ENCODE measurements around the gene LMX1B.
"Not testable (repeated sequence)": the region's sequence is repeated elsewhere in the genome, so short reads cannot be mapped to it uniquely, and the experiment has no call there.

Gene LMX1B

DNA sequence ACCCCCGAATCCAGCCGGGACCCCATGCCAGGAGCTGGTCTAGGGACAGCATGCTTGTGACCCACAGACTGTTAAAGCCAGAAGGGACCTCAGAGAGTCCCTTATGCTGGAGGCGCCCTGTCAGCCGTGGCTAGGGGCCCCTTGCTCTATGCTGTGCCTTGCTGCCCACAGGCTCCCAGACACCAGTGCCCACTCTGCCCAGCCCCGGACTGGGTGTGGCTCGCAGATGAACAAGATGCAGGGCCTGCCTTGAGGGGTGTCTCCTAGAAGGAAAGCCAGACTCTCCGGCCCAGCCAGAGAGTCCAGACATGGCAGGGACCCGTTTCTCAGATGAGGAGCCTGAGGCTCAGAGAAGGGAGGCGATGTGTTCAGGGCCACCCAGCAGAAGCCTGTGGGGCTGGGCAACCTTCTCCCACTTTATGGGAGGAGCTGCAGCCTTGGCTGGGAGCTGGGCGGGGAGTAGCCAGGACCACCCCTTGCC, 85.7 kb downstream of the LMX1B start:
- no peak for FAIRE-seq

DNA sequence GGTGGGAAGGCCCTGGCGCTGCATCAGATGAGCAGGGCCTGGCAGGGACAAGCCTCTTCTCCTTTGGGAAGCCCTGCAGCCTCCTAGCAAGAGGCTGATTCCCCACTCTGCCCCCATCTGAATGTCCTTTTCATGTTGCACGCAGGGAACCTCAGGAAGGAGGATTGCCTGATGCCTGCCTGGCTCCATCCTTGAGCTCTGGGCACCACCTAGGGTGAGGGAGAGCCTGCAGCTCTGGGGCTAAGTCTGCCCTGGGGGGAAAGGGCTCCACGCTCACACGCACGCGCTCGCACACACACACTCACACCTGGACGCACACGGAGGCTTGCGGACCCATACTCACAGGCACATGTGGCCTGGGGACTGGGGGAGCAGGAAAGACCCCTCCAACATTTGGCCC, 86.6 kb downstream of the LMX1B start:
- no peak for FAIRE-seq

GRCh38 chr9:126700903-126701812, 87.4 kb downstream of the LMX1B start:
- no peak for FAIRE-seq

- FAIRE-seq = no peak
Measured at GRCh38 chr9:126701813-126702140, 88.0 kb downstream of the LMX1B start.

DNA sequence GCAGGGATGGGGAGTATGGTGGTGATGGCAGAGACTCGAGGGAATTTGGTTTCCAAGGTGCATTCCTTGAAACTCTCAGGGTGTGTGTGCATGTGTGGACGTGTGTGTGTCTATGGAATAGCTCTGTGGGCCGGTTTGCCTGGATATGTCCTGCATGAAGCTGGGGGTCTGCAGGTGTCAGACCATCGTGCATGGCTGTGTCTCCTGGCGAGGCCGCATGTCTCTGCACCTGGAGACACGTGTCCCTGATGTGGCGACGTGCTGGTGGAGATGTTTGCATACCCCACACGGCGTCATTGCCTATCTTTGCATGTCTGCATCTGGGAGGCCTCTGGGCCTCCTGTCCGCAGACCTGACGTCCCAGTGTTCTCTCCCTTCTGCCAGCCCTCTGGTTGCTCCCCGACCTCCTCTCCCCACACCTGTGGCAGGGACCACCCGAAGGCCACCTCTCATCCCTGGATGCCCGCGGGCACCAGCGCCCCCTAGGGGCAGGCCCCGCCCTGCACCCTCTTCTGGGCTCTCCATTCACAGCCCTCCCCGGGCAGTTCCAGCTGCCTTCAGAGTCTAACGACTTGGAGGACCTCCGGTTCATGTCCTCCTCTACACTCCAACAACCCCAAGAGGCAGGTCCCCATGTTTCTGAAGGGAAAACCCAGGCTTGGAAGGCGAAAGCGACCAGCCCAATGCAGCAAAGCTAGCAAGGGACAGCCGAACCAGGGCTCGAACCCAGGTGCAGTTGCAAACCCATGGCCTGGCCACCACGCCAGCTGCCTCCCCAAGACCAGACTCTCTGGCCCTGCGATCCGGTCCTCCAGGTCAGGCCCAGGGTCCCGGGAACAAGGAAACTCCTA, 88.6 kb downstream of the LMX1B start:
- FAIRE-seq = no peak

DNA sequence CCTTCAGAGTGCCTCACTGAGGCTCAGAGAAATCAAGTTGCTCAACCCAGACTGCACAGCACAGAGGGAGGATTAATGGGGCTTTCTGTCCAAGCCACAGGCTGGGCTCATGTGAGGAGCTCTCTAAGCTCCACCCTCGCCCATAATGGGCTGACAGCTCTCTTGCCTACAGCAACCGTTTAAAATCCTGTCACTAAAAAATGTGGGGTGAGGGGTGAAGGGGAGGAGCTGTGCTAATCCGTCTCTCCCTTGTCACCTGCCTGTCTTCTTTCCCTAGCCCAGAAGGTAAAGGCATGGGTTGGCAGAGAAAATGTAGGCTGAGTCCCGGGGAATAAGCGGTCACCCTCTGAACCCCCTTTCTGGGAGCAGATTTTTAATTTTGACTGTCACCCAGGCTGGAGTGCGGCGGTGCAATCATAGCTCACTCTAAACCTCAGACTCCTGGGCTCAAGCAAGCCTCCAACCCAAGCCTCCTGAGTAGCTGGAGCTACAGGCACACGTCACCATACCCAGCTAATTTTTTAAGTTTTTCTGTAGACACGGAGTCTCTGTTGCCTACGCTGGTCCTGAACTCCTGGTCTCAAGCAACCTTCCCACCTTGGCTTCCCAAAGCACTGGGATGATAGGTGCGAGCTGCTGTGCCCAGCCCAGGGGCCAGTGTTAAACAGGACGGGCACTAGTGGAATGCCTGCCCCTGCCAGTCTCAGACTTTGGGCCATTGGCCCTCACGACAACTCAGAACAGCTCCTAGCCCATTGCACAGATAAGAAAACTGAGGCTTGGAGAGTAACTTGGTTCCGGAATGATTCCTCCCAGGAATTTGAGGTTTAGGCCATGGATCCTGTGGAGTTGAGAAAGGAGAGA, 89.5 kb downstream of the LMX1B start:
- FAIRE-seq = no peak

GRCh38 chr9:126703866-126704156, 90.1 kb downstream of the LMX1B start:
- FAIRE-seq = no peak

GRCh38 chr9:126704157-126704891, 90.6 kb downstream of the LMX1B start:
- FAIRE-seq = no peak

DNA sequence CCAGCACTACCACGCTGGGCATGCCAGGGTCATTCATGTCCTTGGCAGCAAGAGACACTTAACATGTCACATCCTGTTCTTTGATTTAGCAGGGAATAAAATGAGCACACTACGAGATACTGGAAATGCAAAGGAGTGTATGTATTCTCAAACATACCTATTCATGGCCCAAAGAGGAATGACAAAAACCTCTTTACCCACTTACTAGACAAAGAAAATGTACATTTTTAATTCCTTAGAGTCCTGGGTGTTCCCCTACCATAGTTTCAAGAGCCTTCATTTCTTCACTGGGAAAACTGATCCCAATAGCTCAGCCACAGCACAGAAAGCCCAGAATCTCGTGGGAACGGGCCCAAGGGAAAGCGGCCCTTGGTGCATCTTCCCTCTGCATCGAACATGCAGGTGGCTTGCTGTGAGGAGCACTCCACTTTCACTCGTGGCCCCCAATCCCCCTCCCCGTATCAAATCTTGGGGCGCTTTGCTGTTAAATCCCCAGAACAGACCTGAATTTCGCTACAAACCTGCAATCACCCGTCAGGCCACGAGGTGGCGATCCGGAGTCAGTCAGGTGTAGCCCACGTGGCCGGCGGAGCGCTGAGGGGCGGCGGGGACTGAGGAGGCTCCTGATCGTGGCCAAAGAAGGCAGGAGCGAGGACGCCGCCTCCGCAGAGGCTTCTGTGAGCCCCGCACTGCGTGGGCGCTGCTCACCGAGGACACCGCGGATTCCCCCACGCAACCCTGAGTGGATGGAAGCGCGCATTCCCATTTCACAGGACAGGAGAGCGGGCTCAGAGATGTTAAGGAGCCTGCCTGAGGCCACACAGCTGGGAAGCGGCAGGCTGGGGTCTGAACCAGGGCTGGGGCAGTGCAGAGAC, 91.4 kb downstream of the LMX1B start:
- FAIRE-seq = no peak

DNA sequence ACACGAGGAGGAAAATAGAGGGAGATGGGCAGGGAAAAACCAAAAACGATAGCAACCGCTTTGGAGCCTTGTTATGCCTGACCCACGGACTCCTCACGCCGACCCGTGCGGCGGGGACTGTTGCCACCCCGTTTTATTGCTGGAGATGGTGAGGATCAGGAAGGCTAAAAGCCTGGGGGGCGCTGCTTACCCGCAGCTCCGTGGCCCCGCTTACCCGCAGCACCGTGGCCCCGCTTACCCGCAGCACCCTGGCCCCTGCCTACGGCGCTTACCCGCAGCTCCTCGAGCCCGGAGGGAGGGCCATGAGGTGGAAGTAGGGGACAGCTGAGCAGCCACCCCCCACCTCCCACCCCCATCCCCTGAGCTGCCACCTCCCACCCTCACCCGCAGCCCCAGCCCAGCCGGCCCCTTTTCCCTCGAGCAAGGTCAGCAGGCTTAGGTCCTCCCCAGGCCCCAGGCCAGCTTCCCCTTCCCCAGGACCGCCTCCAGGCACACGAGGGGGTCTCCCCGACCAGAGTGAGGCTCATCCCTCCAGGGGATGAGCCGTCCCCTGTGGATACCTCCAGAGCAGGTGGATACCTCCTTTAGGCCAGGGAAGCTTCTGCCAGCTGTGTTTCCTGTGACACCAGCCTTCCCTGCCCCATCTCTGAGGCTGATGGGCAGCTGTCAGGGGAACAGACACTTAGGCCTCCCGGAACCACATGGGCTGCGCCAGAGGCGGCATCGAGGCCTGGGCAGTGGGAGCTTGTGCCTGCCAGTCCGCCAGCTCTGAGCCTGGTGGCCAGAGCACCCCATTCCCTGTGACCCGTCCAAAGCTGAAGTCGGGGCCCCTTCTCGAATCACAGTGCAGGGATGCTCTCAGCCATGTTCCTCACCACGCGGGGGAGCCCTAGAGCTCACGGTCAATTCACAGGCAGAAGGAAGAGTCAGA, 92.3 kb downstream of the LMX1B start:
- FAIRE-seq = no peak

GRCh38 chr9:126706698-126707053, 92.9 kb downstream of the LMX1B start:
- no peak for FAIRE-seq

- no peak for FAIRE-seq
Measured at GRCh38 chr9:126707083-126707482, 93.4 kb downstream of the LMX1B start.

GRCh38 chr9:126707712-126708111, 94.0 kb downstream of the LMX1B start:
- not testable (repeated sequence) for FAIRE-seq

DNA sequence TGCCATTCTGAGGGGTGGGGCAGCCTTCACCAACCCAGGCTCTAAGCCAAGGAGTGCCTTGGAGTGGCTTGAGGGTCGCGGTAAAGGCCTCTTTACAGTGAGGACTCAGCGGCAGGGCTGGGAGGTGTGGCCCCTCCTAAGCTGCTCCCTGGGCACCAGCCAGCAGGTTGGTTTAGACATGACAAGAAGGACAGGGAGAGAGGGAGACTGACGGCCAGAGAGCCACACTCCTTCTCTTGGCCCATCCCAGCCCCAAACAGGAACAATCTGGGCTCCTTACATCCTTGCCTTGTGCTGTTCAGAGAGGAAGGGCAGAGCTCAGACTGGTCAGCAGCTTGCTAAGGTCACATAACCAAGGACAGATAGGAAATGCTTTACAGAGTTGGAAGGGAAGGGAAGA, 94.5 kb downstream of the LMX1B start:
- no peak for FAIRE-seq

DNA sequence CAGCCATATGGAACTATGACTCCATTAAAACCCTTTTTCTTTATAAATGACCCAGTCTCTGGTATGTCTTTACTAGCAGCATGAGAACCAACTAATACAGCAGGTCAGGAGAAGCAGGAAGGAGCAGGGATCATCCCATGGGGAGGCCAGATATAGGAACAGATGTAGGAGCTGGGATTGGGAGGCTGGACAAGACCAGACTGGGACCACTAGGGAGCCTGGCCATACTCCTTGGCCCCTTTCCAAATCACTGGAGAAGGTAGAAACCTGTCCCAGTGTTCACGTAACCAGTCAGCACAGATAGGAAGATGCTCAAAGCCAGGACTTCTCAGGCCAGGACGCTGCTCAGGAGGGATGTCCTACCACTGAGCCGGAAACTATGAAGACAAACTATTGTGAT, 95.5 kb downstream of the LMX1B start:
- FAIRE-seq = no peak

DNA sequence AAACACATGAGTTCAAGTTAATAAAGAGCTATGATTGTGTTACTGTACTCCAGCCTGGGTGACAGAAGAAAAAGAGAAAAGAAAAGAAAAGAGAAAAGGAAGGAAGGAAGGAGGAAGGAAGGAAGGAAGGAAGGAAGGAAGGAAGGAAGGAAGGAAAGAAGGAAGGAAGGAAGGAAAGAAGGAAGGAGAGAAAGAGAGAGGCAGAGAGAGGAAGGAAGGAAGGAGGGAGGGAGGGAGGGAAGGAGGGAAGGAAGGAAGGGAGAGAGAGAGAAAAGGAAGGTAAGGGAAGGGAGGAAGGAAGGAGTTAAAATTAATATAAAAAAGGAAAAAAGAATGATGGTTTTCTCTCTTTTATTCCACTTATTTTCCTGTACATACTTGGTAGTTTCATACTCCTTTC, 101.7 kb downstream of the LMX1B start:
- no peak for FAIRE-seq

GRCh38 chr9:126717441-126717840, 103.7 kb downstream of the LMX1B start:
- not testable (repeated sequence) for FAIRE-seq

- FAIRE-seq = no peak
Measured at GRCh38 chr9:126719618-126720031, 105.9 kb downstream of the LMX1B start.

DNA sequence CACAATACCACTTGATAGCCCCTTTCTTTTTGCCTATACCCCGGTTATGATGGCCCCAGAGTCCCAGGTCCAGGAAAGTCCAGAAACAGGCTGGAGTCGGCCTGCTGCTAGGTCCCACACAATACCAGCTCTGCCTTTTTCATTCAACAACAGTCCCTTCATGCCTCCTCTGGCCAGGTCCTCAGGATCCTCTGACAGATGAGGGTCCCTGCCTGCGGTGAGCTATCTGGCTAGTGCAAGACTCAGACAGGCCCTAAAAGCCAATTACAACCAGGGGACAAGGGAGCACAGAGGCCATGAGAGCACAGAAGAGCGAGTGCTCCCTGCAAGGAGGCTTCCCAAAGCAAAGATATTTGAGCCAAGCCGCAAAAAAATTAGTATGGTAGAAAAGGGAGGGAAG, 106.3 kb downstream of the LMX1B start:
- no peak for FAIRE-seq

All from endometrium (tissue), 2 donors.